Fibroblast of skin of right biceps (primary cell): ENCODE data around the gene GPI.

ENCODE experiments used
- DNase-seq: peaks from one replicate; pipeline ENCODE4 v3.0.0-alpha.2; 2013

Gene GPI

DNA sequence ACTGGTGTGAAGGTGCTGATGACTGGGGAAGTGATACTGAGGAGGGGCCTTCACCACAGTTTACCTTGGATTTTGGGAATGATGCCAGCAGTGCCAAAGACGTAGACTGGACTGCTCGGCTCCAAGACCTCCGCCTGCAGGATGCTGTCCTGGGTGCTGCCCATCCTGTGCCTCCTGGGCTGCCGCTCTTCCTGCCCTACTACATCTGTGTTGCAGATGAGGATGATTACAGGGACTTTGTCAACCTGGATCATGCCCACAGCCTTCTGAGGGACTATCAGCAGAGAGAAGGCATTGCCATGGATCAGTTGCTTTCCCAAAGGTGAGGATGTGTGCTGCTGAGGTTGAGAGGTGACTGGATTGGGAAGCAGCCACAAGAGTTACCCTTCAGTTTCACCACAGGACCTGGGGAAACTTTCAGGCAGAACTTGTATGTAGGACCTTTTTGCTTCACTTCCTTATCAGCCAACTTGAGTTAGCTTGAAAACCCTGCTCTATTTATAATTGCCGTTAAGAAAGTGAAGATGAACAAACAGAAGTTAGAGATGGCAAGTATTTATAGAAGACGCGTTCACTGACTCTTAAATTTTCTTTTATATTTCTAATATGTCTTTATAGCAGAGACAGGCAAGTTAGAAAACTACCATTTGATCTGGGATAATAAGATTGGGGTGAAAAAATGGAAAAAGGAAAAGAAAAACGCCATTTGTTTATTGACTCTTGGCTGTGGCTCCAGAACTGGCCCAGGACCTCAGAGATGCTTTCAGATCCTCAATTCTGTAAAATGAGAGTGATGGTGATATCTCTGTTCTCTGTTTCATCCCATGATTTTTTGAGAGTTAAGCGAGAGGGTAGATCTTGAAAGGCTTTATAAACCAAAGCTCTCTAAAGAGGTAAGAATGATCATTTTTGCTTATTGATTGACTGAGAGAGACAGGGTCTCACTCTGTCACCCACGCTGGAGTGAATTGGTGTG is 44.5 kb downstream of the GPI start:
- DNase-seq: no peak

- DNase-seq: no peak
These were observed 46.2 kb downstream of the GPI start for GRCh38 chr19:34411216-34411615.

GRCh38 chr19:34416021-34416545 is 51.1 kb downstream of the GPI start:
- DNase-seq: no peak

GRCh38 chr19:34418300-34418699 is 53.3 kb downstream of the GPI start:
- no peak for DNase-seq

GRCh38 chr19:34426096-34426661 is 61.2 kb downstream of the GPI start:
- DNase-seq: no peak

- peak; percentile 32 for DNase-seq
These were observed 63.7 kb downstream of the GPI start for GRCh38 chr19:34428549-34429285.

- no peak for DNase-seq
These were observed 64.6 kb downstream of the GPI start for GRCh38 chr19:34429553-34429952.

DNA sequence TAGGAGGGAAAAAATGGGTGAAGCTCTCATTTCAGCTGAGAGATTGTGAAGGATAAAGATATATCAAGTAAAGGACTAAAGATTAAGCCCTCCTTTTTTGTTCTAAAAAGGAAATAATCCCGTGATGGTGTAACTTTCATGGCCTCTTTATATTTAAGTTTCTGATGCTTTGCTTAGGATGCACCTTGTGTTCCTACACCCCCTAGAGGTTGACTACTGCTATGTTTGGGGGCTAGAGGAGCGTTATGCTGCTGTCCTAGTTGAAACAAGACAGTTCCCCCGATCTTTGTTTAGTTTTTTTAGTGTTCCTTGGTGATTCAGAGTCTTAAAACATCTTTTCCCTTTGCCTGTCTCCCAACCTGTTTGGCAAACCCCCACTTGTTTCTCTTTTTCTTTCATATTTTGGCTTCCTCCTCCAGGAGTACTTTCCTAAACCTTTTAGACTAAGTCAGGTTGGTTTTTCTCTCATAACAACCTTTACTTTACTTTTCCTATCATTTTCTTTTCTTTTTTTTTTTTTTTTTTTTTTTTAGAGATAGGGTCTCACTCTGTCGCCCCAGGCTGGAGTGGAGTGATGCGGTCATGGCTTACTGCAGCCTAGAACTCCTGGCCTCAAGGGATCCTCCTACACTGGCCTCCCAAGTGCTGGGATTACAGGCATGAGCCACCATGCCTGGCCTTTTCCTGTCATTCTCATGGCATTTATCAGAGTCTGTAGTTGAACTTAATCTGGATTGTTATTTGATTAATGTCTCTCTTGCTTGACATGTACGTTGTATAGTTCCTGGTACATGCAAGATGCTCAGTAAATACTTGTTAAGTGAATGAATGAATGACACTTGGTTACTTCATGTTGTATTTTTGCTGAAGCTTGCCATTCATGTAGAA is 66.0 kb downstream of the GPI start:
- DNase-seq: peak; percentile 59

- DNase-seq: no peak
These were observed 66.8 kb downstream of the GPI start for GRCh38 chr19:34431681-34432402.

DNA sequence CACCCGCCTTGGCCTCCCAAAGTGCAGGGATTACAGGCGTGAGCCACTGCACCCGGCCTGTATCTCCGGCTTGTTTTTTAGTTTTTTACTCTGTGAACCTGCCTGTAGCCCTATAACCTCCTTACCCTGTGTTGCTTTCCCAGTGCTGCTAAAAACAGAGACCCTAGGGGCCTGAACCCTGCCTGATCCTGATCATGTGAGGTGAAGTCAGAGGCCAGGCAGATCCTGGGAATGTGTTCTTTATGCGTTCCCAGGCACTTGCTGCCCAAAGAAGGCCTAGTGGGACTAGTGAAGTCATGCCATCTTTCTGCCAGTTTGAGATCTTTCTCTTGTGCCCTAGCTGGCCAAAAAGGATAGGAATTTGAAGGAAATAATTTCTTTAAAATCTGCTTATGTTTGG is 67.8 kb downstream of the GPI start:
- DNase-seq: no peak

- DNase-seq: no peak
These were observed 71.7 kb downstream of the GPI start for GRCh38 chr19:34436716-34437115.

DNA sequence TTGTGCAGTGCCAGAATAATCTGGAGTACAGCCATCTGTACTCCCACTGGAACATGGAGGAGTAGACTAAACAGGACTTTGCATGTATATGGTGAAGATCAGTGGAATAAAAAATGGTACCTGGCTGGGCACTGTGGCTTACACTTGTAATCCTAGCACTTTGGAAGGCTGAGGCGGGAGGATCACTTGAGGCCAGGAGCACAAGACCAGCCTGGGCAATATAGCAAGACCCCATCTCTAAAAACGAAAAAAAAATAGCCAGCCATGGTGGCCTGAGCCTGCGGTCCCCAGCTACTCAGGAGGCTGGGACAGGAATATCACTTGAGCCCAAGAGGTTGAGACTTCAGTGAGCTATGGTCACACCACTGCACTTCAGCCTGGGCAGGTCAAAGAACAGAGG is 83.2 kb downstream of the GPI start:
- no peak for DNase-seq
